HG03457 (cell line): ENCODE results near the gene MORC2.

Experiments used
- ATAC-seq: cut with Tn5 transposase; IDR thresholded peaks from one replicate; pipeline ENCODE4 v1.9.1; 2021; ENCODE audit warnings: moderate number of reproducible peaks; ENCODE audit not compliant: unreplicated experiment

Gene MORC2

DNA sequence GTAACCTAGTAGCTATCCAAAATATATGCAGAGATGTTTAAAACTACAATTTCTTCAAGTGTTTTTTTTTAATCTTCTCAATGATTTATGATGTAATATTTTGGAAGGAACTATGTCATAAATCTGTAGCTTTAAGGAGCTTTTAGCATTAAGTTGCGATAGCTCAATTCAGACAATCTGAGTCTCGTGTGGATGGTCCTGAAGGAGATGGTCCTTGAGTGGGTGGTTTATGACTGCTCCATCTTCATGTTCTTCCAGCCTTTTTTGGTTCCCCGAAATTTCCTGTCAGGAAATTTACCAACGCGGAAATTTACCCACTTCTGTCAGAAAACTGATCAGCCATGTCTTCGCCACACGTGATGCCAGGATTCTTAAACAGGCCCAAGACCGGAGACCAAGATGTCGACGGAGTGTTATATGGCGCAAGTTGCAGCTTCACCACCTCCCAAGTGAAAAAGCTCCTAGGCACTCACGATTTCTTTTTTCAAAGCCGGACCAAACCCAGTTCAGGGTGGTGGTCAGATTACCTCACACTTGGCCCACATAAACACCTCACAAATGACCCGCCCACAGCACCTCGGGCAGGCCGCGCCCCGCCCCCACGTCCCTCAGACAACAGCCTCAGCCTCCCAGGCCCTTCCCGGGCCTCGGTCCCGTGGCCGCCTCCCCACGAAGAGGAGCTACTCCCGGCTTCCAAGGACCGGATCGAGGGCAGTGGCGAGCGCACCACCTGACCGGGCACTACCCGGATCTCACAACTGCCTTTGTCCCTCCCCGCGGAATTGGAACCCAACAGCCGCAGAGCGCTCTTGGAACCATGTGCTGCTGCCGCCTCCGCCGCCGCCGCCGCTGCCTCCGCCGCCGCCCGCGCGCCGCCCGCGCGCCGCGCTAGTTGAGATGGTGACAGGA lies at the start of gene MORC2:
Gene MORC2, minus strand, starts transcription at position 760 of the 909 bp plus-strand sequence. CDS start 885 bp downstream, outside the sequence.
- peak; percentile 17 for ATAC-seq

- no peak for ATAC-seq
These were observed 37.0 kb upstream of the MORC2 start for GRCh38 chr22:31005535-31005934.

DNA sequence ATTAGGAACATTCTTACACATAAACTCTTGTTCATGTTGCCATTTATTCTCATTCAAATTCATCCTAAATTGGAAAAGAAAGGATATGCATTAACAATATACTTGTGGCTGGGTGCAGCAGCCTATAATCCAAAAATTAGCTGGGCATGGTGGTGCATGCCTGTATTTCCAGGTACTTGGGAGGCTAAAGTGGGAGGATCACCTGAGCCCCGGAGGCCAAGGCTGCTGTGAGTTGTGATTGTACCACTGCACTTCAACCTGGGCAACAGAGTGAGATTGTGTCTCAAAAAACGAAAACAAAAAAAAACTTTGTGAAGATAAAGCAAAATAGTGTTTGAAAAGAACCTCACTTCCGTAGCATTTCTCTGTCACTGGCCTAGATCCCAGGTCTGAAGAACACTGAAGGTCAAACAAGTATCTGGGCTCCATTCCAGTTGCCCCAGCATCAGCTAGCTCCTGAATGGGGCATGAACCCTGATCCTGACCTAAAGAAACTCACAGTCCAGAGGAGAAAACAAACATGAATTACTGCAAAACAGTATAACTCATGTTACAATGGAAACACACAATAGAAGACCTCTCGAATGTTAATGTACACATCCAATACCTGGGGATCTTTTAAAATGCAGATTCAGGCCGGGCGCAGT lies 32.7 kb upstream of the MORC2 start:
- no peak for ATAC-seq

DNA sequence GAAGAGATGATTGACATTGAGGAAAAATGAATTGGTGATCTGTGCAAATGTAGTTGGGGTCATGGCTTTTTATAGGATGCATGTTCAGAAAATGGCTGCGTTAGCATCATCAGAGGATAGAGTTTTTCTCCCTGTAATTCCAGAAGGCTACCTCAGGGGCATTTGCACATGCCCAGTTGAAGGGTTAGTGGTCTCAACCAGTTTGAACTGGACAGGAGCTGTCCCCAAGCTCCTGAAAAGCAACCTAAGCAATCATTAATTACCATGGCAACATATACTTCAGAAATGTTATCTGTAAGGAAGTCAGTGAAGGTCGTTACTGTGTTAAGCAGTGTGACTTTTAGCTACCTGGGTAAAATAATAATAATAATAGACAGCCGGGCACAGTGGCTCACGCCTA lies 29.8 kb upstream of the MORC2 start:
- ATAC-seq, result no peak

DNA sequence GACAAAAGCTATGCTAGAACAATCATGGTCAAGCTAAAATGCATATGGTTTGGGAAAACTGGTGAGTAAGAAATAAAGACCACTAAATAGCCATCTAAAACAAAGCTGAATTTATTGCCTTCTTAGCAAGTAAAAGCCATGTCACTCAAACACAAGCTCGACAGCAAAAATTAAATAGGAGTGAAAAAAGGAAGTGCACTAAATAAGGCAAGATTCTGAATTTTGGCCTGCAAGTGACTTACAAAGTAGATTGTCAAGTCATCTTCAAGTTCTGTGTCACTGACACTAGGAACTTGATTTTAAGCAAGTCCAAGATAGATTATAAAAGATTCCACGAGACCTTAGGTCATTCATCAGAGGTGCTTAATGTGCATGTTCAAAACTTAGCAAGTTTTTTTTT lies 27.9 kb upstream of the MORC2 start:
- no peak for ATAC-seq

DNA sequence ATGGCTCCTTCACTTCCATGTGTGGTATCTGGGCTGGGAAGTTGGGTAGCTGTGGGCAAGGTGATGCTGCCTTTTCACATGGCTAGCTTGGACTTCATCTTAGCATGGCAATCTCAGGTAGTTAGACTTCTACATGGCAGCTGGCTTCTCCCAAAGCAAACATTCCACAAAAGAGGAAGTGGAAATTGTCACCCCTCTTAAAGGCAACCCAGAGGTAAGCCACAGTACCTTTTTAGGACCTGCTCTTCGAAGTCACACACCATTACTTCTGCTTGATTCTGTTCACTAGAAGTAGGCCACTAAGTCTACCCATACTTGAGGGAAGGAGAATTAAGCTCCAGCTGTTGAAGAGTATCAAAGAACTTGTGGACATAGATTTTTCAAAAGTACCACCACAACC lies 26.4 kb upstream of the MORC2 start:
- ATAC-seq, result no peak

- no peak for ATAC-seq
These were observed 24.0 kb upstream of the MORC2 start for GRCh38 chr22:30992565-30992964.

- no peak for ATAC-seq
These were observed 22.1 kb upstream of the MORC2 start for GRCh38 chr22:30990690-30991089.

- no peak for ATAC-seq
These were observed 20.9 kb upstream of the MORC2 start for GRCh38 chr22:30989474-30989873.

GRCh38 chr22:30985561-30986208 lies 17.1 kb upstream of the MORC2 start:
- no peak for ATAC-seq

DNA sequence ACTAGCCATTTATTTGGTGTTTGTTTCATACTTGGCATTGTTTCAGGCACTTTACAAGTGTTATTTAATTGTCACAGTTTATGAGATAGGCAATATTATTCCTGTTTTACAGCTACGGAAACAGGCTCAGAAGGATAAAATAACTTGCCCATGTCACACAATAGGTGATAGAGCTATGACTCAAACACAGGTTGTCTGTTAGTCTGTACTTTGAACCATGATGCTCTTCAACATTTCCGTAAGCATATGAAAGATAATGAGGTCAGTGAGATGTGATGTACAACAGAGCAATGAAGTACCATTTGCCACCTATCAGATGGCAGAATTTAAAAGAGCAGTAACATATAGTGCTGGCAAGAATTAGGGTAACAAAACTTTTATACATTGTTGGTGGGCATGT lies 15.7 kb upstream of the MORC2 start:
- no peak for ATAC-seq

- no peak for ATAC-seq
These were observed 13.9 kb upstream of the MORC2 start for GRCh38 chr22:30982512-30982911.

DNA sequence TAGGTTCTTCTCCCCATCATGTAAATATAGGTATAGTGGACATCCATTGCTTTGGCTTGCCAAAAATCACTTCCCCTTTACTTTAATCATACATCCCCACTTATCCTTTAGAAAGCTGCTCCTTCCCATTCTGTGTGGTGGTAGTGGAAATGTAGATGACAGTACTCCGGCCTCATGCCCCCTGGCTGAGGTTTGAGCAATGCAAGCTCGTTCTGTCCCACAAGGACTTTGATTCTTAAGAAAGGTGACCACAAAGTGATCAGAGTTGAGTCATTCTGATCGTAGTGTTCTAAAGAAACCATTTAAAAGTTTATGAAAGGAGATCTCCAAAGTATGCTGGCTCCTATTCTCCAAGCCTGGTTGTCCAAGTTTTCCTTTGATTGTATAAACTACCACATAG lies 11.4 kb upstream of the MORC2 start:
- ATAC-seq, result no peak

- no peak for ATAC-seq
These were observed 9.9 kb upstream of the MORC2 start for GRCh38 chr22:30978304-30978962.

- no peak for ATAC-seq
These were observed 1.8 kb upstream of the MORC2 start for GRCh38 chr22:30970356-30970746.

DNA sequence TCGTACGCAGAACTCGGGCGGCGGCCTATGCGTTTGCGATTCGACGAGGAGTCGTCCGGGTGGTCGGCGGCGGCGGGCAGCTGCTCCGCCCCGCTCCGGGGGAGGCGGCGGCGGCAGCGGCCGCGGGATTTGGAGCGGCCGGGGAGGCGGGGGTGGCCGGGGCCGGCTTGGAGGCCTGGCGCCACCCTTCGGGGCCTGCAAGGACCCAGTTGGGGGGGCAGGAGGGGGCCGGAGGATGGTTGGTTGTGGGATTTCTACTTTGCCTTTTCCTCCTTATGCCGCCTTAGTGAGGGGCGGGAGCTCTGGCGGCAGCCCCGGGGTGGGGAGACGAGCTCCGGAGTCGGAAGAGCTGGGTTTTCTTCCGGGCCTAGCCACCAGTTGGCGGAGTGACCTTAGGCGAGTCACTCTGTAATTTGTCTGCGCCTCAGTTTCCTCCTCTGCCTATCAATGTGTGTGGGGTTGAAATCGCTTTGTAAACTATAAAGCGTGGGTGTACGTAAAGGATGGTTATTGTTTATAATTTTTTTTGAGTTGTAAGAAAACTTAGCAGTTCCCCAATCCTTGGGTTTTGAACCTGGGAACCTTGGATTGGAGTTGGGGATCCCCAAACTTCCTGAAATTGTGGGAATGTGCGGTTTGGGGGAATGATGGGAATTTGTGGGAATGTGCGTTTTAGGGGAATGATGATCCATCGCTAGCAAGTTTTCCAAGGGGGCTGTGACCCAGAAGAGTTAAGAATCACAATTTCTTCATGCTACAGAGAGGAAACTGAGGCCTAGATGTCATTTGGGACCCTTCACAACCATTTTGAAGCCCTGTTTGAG lies 1.2 kb upstream of the MORC2 start:
- ATAC-seq, result peak; percentile 20

- ATAC-seq, result peak; percentile 56
These were observed 454 bp upstream of the MORC2 start, which contains the start of gene TUG1 for GRCh38 chr22:30968924-30969531. Gene TUG1 (plus strand): TSS chr22:30969265.

- no peak for ATAC-seq
These were observed 3.7 kb downstream of the MORC2 start for GRCh38 chr22:30964858-30965257.

DNA sequence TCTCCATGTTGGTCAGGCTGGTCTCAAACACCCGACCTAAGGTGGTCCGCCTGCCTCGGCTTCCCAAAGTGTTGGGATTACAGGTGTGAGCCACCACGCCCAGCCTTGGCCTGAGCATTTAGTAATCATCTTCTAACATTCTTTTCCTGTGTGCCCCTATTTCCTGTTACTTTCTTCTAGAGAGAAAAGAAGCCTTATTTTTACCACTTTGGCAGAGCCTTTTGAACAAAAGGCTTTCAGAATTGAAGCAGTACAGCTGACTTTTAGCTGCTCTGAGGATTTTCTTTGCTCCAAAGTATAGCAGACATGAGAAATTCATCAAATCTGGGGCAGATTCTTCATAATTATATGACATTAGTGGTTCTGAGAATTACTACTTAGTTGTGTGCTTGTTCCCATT lies 13.4 kb downstream of the MORC2 start:
- no peak for ATAC-seq

- no peak for ATAC-seq
These were observed 15.4 kb downstream of the MORC2 start for GRCh38 chr22:30953206-30953605.
